Tibial nerve (tissue), 4 donors: Measurements from ENCODE around the gene PRCP.

ENCODE experiments used
- CTCF ChIP-seq, 5 experiments: fragments of 200-600 bp in 3 of 5; fragments of 450-650 bp in 2 of 5; sonication (generic) in 3 of 5; IDR thresholded peaks; one replicate each; pipeline ENCODE4 v1.5.1; 2016 to 2019; ENCODE audit warnings: antibody characterized with exemption in 5 of 5, mild to moderate bottlenecking in 3 of 5, moderate library complexity in 2 of 5
- EP300 ChIP-seq, 2 donors: sonication (generic); formaldehyde crosslinking; IDR thresholded peaks; one replicate each; pipeline ENCODE4 v1.6.1; 2017; ENCODE audit warnings: antibody characterized with exemption in 2 of 2, mild to moderate bottlenecking in 1 of 2

- TF ChIP-seq CTCF (IDR thresholded peaks at IDR 0.05) = no peak
- TF ChIP-seq EP300 (IDR thresholded peaks at IDR 0.05) = no peak
Observed at GRCh38 chr11:82826526-82826925, 73.7 kb downstream of the PRCP start.
